Stimulated activated naive CD8-positive, alpha-beta T cell treated with anti-CD3 and anti-CD28 coated beads, Interleukin-15, Interleukin-2, amounts not matched to agents 100 U/mL and 50 U/mL, for 24 hours (primary cell): ENCODE results near the gene PTCD3.

ENCODE experiments used
- ATAC-seq: fragments of 150-1000 bp; cut with Tn5 transposase; one replicate; pipeline ENCODE4 v1.10.0; 2021
- DNase-seq: peaks from one replicate; pipeline ENCODE4 v3.0.0; 2021

The PTCD3 gene

DNA sequence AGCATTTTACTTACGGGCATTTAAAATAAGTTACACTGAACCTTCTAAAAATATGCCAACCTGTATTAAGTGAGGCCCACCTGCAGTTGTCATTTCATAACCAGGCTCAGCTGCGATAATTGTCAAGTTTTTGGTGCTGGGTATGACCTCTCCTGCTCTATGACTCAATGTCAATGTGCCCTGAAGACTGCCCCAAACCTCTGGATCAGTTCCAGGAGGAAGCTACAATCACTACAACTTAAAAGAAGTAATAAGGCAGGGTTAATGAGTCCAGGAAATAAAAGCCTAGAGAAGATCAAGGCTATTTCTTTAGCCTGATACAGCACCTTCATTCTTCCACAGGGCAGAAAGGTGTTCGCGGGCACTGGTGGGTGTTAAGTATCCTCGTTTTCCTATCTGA, 23.3 kb upstream of the PTCD3 start:
- ATAC-seq, result no peak
- no peak for DNase-seq

DNA sequence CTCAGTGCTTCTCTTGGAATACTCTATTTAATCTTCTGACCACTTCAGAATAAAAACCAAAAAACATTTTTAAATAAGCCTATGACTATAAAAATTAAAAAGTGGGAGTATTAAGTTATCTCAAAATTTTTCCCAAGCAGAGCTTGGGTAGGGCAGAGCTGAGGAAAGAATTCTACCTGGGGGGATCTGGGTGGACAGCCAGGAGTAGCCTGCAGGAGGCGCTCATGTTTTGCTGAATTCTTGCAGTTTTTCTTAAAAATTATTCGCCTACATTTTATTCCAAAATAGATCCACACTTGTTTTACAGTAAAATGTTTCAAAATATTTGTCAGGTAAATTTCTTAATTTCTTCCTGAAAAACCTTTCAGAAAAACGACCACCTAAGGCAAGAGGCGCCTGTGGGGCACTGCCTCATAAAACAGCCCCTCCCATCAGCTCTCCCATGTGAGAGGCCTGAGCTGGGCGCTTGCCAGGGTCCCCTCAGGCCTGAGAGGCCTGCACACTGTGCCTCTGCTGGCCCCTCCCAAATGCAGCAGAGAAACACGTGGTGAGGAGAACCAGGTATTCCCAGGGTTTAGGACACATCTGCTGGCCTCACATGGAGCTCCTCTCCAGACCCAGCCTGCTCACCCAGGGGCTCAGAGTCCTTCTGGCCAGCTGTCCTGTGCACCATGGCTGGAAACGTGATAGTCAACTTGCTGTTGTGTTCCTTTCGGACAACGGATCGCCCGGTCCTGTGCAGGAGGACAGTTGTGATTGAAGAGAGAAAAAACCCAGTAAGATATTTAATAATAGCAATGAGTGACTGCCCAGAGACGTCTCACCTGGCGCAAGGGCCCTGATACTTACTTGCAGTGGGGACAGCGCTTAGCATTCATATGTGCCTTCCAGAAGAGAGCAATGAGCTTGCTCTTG, 17.8 kb upstream of the PTCD3 start:
- ATAC-seq (no peak), DNase-seq (no peak)

DNA sequence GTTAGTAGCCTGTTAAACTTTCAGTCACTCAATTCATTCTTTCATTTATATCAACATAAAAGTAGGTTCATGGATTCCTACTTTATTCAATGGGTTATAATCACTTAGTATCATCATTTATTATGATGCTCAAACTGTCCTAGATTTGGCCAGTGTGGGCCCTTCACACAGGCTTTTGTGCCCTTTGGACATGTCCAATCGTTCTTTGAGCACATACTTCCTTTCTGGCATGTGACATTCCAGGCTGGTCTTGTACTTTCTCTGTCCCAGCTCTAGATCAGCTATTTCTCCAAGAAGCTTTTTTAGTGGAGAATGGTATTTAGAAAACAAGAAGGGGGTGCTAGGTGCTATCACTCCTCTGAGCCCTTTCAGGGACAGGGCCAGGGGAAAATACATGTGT, 11.8 kb upstream of the PTCD3 start:
- no peak for ATAC-seq

DNA sequence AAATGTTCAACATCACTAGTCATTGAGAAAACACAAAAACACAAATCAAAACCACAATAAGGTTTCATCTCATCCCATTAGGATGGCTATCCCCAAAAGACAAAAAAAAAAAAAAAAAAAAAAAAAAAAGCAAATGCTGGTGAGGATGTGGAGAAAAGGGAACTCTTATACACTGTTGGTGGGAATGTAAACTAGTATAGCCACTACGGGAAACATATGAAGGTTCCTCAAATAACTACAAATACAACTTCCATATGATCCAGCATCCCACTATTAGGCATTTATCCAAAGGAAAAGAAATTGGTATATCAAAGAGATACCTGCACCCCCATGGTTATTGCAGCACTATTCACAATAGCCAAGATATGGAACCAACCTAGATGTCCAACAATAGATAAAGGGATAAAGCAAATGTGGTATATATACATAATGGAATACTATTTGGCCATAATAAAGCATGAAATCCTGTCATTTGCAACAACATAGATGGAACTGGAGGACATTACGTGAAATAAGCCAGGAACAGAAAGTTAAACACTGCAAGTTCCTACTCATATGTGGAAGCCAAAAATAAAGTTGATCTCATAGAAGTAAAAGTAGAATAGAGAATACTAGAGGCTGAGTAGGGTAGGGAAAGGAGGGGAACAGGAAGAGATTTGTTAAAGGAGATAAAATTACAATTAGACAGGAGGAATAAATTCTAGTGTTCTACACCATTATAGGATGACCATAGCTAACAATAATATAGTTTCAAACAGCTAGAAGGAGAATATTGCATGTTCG, 8.7 kb upstream of the PTCD3 start:
- ATAC-seq (no peak), DNase-seq (no peak)

More for the DNA sequence above, 11.8 kb upstream of the PTCD3 start:
- no peak for DNase-seq

DNA sequence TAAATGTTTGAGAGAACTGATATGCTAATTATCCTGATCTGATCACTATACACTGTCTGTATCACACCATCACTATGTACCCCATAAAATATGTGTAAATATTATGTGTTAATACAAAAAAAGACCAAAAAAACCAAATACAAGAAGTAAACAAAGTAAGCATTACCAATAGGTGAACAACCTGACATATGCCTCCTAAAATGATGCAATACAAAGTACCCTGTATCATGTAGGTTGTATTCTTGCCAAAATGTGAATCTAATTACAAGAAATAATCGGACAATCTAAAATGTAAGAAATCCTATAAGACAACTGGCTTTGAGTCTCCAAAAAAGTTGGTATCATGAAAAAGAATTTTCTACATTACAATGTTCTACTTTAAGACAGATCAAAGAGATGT, 8.1 kb upstream of the PTCD3 start:
- ATAC-seq, result no peak
- no peak for DNase-seq

DNA sequence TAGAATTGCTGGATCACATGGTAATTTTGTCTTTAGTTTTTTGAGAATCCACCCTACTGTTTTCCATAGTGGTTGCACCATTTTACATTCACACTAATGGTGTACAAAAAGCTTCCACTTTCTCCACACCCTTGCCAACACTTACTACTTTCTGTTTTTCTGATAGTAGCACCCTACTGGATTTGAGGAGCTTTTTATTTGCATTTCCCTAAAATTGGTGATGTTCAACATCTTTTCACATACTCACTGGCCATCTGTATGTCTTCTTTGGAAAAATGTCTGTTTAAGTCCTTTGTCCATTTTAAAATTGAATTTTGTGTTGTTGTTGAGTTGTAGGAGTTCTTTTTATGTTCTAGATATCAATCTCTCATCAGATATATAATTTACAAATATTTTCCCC, 3.9 kb upstream of the PTCD3 start:
- DNase-seq (no peak), ATAC-seq (no peak)

DNA sequence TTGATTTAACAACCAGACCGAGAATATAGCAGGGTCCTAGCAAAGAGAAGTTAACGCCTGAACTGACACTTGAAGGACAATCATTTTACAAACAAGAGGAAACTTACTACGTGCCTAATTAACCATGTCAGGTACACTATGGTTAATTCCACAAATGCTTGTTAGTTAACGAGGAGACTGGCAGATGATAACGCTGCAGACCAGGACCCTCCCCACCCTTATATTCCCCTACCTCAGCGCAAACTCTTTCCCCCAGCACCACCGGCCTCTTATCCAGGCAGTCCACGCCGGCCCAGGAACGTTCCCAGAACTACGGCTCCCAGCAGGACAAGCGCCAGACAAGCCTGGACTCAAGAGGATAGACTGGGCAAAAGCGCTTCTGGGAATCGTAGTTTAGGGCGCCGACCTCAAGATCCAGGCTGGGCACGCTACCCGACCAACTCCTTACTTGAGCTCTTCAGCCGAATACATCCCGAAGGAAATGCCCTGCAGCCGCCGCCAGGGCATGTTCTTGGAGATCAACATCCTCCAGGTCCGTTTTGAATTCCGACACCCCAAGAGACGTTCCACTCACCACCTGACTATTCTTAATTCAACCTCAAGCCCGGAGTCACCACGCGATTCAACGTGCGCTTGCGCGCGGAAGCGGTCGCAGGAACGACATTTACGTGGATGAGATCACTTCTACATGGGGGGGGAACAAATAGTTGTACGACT, 625 bp upstream of the PTCD3 start, which contains the start of gene POLR1A:
POLR1A (minus strand) TSS at position 635 of the 717 bp plus-strand sequence; CDS start at position 525, 110 bp downstream.
- ATAC-seq, result peak; percentile 86

DNA sequence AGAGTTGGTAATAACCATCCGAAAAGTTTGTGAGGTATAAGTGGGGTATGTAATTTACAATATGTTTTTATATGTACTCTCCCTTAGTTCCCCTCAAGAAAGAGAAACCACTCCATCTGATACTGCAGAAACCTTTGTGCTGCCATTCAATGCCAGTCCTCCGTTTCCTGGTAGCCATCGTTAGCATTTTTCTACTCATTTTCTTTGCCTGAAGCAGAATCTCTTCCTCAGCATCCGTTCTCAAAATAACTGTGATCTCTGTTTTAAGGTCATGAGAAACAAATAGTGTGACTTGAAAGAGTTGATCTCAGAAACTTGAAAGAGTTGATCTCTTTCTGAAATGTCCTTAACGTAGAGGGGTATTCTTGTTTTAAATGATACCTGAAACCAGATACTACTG, 996 bp downstream of the PTCD3 start:
- ATAC-seq (no peak), DNase-seq (no peak)

More for the DNA sequence above, 625 bp upstream of the PTCD3 start, which contains the start of gene POLR1A:
- DNase-seq, result peak; percentile 82

DNA sequence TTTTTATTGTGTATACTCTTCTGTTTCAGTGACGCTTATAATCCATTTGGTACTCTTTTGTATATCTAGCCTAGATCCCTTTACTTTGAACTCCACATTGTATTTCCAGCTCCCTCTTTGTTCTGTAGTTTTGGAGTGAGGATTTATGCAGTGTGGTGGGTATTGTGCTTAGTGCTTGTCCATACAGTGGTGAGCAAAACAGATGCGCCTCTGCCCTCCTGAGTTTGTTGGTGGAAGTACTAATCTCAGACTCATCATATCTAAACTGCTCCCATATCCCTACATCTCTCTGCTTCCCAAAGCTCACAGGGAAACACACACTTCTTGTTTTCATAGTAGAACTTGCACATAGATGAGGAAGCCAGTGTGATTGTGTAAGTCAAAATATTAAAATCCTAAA, 12.1 kb downstream of the PTCD3 start:
- DNase-seq (no peak), ATAC-seq (no peak)

DNA sequence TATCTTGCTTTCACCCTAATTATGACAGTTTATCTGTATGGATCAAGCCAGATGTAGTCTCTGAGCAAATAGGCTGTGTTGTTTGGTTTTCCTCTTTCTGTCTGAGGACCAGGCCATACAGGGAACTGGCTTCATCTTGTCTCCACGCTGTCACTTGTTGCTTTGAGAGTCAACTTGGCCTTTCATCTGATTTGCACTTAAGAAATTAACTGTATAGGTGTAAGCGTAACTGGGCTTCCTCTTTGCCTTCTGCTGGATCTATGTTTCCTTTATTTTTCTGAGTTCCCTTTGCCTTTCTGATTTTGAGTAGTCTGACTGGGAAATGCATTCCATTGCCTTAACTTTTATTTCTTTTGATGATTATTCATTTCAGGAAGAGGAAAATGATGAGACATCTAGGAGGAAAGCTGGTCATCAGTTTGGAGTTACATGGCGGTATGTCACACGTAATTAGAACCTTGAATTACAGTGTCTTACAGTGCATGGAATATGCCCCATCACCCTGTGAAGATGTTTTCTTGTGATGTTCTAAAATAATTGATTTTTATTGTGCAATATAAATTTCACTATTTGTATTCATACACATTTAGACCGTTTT, 17.4 kb downstream of the PTCD3 start:
- ATAC-seq (no peak), DNase-seq (no peak)

DNA sequence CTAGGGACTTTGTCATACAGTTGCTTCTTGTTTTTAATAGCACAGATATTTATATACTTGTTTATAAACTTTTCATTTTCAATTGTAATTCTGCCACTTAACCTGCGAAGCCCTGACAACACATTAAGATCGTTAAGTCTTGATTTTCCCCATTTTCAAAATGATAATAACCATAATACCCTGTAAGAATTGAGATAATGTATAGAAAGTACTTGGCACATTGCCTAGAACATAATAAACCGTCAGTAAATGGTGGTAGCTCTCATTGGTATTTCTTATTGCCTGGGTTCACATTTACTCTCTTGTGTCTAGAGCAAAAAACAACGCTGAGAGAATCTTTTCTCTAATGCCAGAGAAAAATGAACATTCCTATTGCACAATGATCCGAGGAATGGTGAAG, 18.6 kb downstream of the PTCD3 start:
- ATAC-seq (no peak), DNase-seq (no peak)

DNA sequence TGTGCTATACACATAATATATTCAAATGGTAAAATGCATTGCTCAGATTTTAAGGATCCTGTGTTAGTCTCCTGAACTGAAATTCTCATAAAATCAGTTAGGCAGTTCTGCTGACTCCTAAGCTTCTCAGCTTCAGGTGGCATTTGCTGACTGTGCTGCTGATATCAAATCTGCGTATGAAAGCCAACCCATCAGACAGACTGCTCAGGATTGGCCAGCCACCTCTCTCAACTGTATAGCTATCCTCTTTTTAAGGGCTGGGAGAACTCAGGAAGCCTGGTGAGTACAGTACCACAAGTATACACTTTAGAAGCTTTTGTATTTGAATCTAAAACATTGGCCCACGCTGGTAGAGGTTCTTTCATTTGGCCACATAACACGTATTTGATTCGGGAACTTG, 28.7 kb downstream of the PTCD3 start:
- ATAC-seq (no peak), DNase-seq (no peak)

DNA sequence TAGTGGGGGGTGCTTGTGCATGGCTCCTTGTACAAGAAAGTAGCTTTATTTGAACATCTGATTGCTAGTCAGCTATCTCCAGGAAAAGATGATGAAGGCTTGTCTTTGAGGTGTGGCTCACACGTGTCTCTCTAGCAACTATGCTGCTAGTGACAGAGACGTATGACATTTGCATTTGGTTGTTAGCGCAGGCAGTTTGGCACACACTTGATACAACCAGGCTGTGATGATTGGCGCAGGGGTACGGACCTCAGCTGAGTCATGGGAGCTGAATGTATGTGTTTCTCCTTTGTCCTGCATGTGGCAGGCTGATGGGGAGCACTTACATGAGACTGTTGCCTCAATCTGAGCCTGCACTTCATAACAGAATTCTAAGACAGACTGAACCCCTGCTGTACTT, 29.6 kb downstream of the PTCD3 start:
- DNase-seq (no peak), ATAC-seq (no peak)

DNA sequence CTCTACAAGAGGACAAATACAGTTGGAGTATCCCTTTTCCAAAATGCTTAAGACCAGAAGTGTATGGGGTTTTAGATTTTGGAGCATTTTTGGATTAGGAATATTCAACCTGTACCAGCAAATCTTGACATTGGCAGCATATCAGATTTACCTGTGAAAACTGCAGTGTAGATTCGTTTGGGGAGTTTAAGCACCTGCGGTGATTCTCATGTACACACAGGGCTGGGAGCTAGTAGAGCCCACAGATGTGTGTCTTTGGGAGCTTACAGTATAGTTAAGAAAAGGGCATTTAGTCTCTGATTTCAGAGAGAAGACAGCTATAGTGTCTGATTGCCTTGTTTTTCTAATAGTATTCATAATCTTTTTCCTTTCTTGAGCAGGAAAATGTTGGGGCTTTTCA, 30.1 kb downstream of the PTCD3 start:
- no peak for ATAC-seq
- DNase-seq, result no peak

DNA sequence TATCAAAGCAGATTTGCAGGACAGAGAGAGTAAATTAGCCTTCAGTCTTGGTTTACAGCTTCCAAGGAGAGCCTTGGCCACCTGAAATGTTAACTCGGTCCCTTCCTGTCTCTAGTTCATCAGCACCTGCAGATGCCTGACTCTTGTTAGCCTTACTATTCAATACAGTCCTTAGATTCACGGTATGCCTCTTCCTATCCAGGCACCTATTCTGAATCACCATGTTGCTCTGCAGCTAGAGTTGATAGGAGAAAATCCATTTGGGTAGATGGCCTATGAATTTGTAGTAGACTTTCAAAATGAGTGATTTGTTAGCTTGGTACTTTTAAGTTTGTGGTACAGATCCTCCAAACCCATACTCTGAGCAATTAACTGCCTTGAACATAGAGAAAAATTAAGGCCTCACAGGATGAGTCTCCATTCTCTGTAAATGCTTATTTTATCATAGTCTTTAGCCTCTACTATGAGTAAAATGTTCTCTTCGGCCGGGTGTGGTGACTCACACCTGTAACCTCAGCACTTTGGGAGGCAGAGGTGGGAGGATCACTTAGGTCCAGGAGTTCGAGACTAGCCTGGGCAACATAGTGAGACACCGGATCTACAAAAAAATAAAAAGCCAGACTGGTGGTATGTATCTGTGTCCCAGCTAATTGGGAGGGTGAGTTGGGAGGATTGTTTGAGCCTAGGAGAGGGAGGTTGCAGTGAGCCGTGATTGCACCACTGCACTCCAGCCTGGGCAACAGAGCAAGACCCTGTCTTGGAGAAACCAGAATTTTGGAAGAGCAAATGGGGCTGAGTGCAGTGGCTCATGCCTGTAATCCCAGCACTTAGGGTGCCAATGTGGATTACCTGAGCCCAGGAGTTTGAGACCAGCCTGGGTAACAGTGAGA, 32.9 kb downstream of the PTCD3 start:
- ATAC-seq, result peak; percentile 20
- no peak for DNase-seq

DNA sequence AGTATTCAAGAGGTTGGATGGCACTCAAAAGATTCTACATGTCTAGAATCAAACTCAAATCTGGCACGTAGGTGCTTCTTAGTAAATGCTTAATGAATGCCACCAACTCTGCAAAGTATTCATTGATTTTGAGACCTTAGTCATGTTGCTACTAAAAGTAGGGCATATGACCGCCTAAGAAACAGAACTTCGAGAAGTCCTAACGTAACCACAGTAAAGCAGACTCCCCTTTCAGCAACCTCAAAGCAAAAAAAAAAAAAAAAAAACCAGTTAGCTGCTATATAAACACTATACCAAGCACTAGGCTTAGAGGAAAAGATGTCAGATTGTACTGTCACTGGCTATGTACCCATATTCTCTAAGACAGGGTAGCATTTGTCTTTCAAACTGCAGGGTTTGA, 33.9 kb downstream of the PTCD3 start:
- DNase-seq, result no peak
- ATAC-seq, result no peak

DNA sequence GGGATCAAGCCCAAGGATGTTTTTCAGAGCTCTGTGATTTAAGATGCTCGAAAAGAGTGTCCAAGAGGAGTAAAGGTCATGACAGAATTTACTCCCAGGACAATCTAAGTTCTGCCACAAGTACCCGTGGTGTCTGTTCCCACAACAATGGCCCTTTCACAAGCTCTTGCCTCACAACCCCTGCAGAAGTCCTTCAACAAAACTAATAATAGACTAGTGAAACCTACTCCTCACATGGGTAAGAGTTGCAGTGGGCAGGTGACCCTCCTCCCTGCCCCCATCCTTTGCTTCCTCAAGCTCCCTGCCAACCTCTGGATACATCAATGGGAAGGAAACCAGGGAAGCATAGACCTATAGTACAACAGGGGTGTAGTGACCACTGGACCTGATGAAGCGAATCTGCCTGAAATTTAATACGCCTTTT, 34.9 kb downstream of the PTCD3 start:
- ATAC-seq (no peak), DNase-seq (no peak)

DNA sequence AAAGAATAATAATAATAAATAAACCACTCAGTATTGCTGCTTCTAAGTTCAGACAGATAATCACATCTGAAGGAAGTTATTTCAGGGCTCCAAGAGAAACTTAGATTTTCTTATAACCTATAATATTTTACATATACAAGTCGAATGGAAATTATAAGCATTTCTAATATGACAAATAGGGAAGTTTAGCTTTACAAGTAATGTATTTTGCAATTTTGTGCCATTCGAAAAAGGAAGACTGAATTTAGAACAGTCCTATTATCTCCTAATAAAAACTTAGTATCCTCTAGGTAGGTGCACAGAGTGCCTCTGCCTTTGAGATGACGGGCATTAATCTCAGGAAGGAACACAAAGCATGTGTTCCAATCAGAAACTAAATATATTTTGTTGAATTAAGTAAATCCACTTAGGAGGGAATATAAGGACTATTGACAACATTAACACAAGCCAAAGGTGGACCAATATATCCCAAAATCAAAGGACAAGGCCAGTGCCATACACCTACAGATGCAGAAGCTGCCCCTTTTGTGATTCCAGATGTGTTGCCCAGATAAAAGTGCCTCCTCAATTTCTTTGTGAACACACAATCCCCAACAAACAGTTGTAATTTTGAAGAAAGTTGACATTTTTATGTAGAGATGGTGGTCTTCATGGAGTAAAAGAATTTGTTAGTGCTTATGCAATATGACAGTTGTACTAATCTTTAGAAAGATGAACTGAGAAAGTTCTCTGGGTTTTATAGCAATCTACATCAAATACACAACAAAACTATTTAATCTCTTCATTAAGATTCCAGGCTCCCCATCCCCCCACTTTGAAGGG, 36.6 kb downstream of the PTCD3 start:
- DNase-seq (no peak), ATAC-seq (no peak)

DNA sequence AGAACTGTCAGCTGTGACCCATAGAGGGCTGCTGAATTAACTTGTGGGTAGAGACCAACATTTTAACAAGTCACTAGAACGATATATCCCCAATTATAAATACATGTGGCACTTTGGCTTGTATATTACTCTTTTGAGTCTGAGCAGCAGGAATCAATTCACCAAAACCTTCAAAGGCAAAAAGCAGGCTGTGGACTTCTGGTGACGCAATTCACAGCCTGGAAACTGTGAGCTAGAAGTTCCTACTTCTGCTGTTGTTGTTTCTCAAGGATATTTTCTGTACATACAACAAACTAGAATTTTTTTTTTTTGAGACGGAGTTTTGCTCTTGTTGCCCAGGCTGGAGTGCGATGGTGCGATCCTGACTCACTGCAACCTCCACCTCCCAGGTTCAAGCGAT, 37.3 kb downstream of the PTCD3 start:
- no peak for ATAC-seq
- DNase-seq, result no peak
